HepG2 (cell line): ENCODE measurements around the gene TSEN34. TPM values are rescaled to one million over a fixed set of nuclear protein-coding genes. Genes with fewer than 3 reads are reported as not detected.

Experiments used
- ASH2L ChIP-seq: fragments of 300-600, 200-600 bp; sonication (generic); IDR thresholded peaks from 2 replicates; pipeline ENCODE4 v1.7.0; 2017; ENCODE audit warnings: low read depth, mild to moderate bottlenecking, moderate library complexity, mixed read lengths, low read length; ENCODE audit not compliant: insufficient read length
- ELF1 ChIP-seq: sonication (generic); formaldehyde crosslinking; IDR thresholded peaks from 2 replicates; pipeline ENCODE4 v1.4.0; 2020; ENCODE audit warnings: missing genetic modification reagents
- ERF ChIP-seq: IDR thresholded peaks from 2 replicates; pipeline ENCODE4 v1.6.1; 2018; ENCODE audit warnings: missing biosample characterization, missing genetic modification reagents
- GFI1 ChIP-seq: sonication (generic); formaldehyde crosslinking; IDR thresholded peaks from 2 replicates; pipeline ENCODE4 v1.5.0; 2020; ENCODE audit warnings: missing genetic modification reagents, mild to moderate bottlenecking, borderline replicate concordance
- HOXA9 ChIP-seq: sonication (generic); formaldehyde crosslinking; IDR thresholded peaks from 2 replicates; pipeline ENCODE4 v1.8.1; 2022; ENCODE audit warnings: missing genetic modification reagents, mild to moderate bottlenecking, moderate library complexity, borderline replicate concordance
- NONO ChIP-seq, 2 experiments: fragments of 450-650 bp in 1 of 2; sonication (generic) in 1 of 2; formaldehyde crosslinking in 1 of 2; IDR thresholded peaks in 1 of 2; conservative IDR thresholded peaks in 1 of 2; 2 replicates each; pipeline versions ENCODE4 v1.6.1 to v1.8.0; 2017 to 2022; ENCODE audit warnings: mild to moderate bottlenecking in 1 of 2, missing genetic modification reagents in 1 of 2, moderate library complexity in 1 of 2
- SMAD9 ChIP-seq: sonication (generic); formaldehyde crosslinking; IDR thresholded peaks from 2 replicates; pipeline ENCODE4 v1.5.1; 2020; ENCODE audit warnings: mild to moderate bottlenecking, missing genetic modification reagents
- SOX5 ChIP-seq: IDR thresholded peaks from 2 replicates; pipeline ENCODE4 v1.6.1; 2016; ENCODE audit warnings: borderline replicate concordance
- SRF ChIP-seq: IDR thresholded peaks from 2 replicates; pipeline ENCODE4 v1.6.1; 2011; ENCODE audit warnings: mild to moderate bottlenecking, low read depth, low read length, moderate library complexity
- SRSF9 ChIP-seq: fragments of 200-400 bp; formaldehyde crosslinking; IDR thresholded peaks from 2 replicates; pipeline ENCODE4 v1.6.1; 2018; ENCODE audit warnings: borderline replicate concordance, mild to moderate bottlenecking, low read depth, low read length; ENCODE audit not compliant: insufficient read depth, poor library complexity, severe bottlenecking
- ZBTB10 ChIP-seq: sonication (generic); formaldehyde crosslinking; IDR thresholded peaks from 2 replicates; pipeline ENCODE4 v1.4.0; 2020; ENCODE audit warnings: missing genetic modification reagents, borderline replicate concordance
- ZHX2 ChIP-seq, 2 experiments: sonication (generic) in 1 of 2; formaldehyde crosslinking in 1 of 2; IDR thresholded peaks; 2 replicates each; pipeline versions ENCODE4 v1.6.1 to v1.9.0; 2014 to 2022; ENCODE audit warnings: antibody characterized with exemption in 1 of 2, borderline replicate concordance in 1 of 2, inconsistent platforms in 1 of 2, low read depth in 1 of 2, missing genetic modification reagents in 1 of 2
- ZNF264 ChIP-seq: sonication (generic); formaldehyde crosslinking; IDR thresholded peaks from 2 replicates; pipeline ENCODE4 v1.4.0; 2020; ENCODE audit warnings: missing genetic modification reagents
- ZNF292 ChIP-seq: sonication (generic); formaldehyde crosslinking; IDR thresholded peaks from 2 replicates; pipeline ENCODE4 v1.8.1; 2022; ENCODE audit warnings: mild to moderate bottlenecking, low read depth, missing genetic modification reagents, borderline replicate concordance
- ZNF317 ChIP-seq: sonication (generic); formaldehyde crosslinking; IDR thresholded peaks from 2 replicates; pipeline ENCODE4 v1.5.0; 2020; ENCODE audit warnings: mild to moderate bottlenecking, missing genetic modification reagents
- ZNF343 ChIP-seq: sonication (generic); formaldehyde crosslinking; IDR thresholded peaks from 2 replicates; pipeline ENCODE4 v1.4.0; 2020; ENCODE audit warnings: mild to moderate bottlenecking, missing genetic modification reagents
- ZNF530 ChIP-seq: sonication (generic); formaldehyde crosslinking; IDR thresholded peaks from 2 replicates; pipeline ENCODE4 v1.5.0; 2020; ENCODE audit warnings: low read depth, mild to moderate bottlenecking, missing genetic modification reagents
- ZNF615 ChIP-seq: sonication (generic); formaldehyde crosslinking; IDR thresholded peaks from 2 replicates; pipeline ENCODE4 v1.5.0; 2020; ENCODE audit warnings: mild to moderate bottlenecking, missing genetic modification reagents, borderline replicate concordance
- polyA plus RNA-seq, 8 experiments: library from polyadenylated mRNA; depleted of rRNA in 3 of 8; stranded (reverse) in 7 of 8; unstranded in 1 of 8; fragments of >200 nt; fragmentation: Illumina TruSeq in 4 of 8; extraction: Trizol in 4 of 8; gene quantifications; 2 replicates each; pipeline versions ENCODE4 v1.2.1 to v1.2.3, GENCODE V29; 2011 to 2016; ENCODE audit warnings: low read depth in 4 of 8, missing spikeins in 1 of 8, mixed read lengths in 1 of 8; ENCODE audit not compliant: insufficient read depth in 1 of 8
- total RNA-seq, 5 experiments: library from RNA; depleted of rRNA; stranded (reverse); fragments of >200 nt; fragmentation: Illumina TruSeq; extraction: Trizol; gene quantifications; 2 replicates each; pipeline ENCODE4 v1.2.3, GENCODE V29; 2016; ENCODE audit warnings: low read depth in 1 of 5

Gene TSEN34
- total and polyA plus RNA-seq, 2 of the 13 experiments (the other 11 are each of a cell fraction or from before 2014, with no cell fraction given), result 55.1 to 65.4 TPM

- TF ChIP-seq ZNF343 (CRISPR knock-in tag) (no peak), SOX5 (peak; percentile 29; the same call in 1 of the 2 replicates), ELF1 (CRISPR knock-in tag) (no peak; the same call in 1 of the 2 replicates), ERF (CRISPR knock-in tag) (peak; percentile 43; the same call in 1 of the 2 replicates), SMAD9 (CRISPR knock-in tag) (no peak), NONO (IDR thresholded peaks at IDR 0.05) (no peak), NONO (CRISPR knock-in tag; conservative IDR thresholded peaks at IDR 0.05) (0 out of 2 replicates have a peak, but pooled peaks have one; percentile 22), ZBTB10 (CRISPR knock-in tag) (no peak), ZNF292 (CRISPR knock-in tag) (no peak), HOXA9 (no peak), ZNF615 (CRISPR knock-in tag) (no peak), ZHX2 (IDR thresholded peaks at IDR 0.05; ENCODE audit: low read depth) (no peak), ZHX2 (CRISPR knock-in tag; IDR thresholded peaks at IDR 0.05; ENCODE audit: borderline replicate concordance) (no peak), SRF (no peak), ZNF530 (CRISPR knock-in tag) (no peak), ZNF264 (no peak), ZNF317 (no peak), GFI1 (CRISPR knock-in tag) (peak; percentile 72), SRSF9 (no peak), ASH2L (peak; percentile 57)
Measured at GRCh38 chr19:54203151-54203611, 12.1 kb downstream of the TSEN34 start (continued).
